Neutrophil (primary cell): ENCODE measurements around the gene SSTR3.

Experiments
- H3K27ac ChIP-seq: fragments of 200-600 bp; sonication (generic); 2 replicates; pipeline ENCODE4 v1.5.1; 2016; ENCODE audit warnings: mild to moderate bottlenecking, moderate library complexity
- H3K27me3 ChIP-seq: fragments of 200-600 bp; sonication (generic); 2 replicates; pipeline ENCODE4 v1.6.0; 2016; ENCODE audit warnings: mild to moderate bottlenecking
- H3K36me3 ChIP-seq: fragments of 200-600 bp; sonication (generic); 2 replicates; pipeline ENCODE4 v1.5.1; 2017
- H3K4me1 ChIP-seq, 2 experiments: fragments of 200-600 bp in 1 of 2; sonication (generic) in 1 of 2; 1 replicate in 1 of 2; 2 replicates in 1 of 2; pipeline versions ENCODE4 v1.5.1 to v1.6.1; 2013 to 2016; ENCODE audit warnings: low read depth in 1 of 2, low read length in 1 of 2, mild to moderate bottlenecking in 1 of 2, moderate library complexity in 1 of 2; ENCODE audit not compliant: control insufficient read depth in 1 of 2, insufficient read depth in 1 of 2
- H3K4me3 ChIP-seq, 2 experiments: fragments of 200-600 bp in 1 of 2; sonication (generic) in 1 of 2; 1 replicate in 1 of 2; 2 replicates in 1 of 2; pipeline ENCODE4 v1.5.1; 2013 to 2016; ENCODE audit warnings: low read depth in 1 of 2, low read length in 1 of 2, mild to moderate bottlenecking in 1 of 2, moderate library complexity in 1 of 2
- H3K9me3 ChIP-seq: fragments of 200-600 bp; sonication (generic); 2 replicates; pipeline ENCODE4 v1.5.1; 2016
- CTCF ChIP-seq: fragments of 200-600 bp; sonication (generic); IDR thresholded peaks from 2 replicates; pipeline ENCODE4 v1.5.1; 2016; ENCODE audit warnings: antibody characterized with exemption

SSTR3 gene

DNA sequence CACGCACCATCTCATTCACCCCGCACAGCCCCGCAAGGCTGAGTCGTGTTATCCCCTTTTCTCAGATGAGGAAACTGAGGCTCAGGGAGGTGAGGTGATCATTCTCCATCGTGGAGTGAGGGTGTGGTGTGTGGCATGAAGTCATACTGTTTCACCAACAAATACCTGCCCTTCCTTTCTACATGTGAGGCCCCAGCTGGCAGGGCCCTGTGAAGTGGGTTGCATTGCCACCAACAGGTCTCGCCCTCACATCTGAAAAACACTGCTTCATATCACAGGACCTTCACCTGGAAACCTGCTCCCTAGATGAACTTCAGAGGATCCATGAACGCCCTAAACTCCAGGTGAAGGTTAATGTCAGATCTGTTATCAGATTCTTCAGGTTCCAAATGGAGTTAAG lies 4.3 kb downstream of the SSTR3 start:
- no peak overlapping the region for H3K4me3 ChIP-seq
- no peak overlapping the region for H3K27ac ChIP-seq
- H3K9me3 ChIP-seq = no peaks in the 10 kb centered on the region
- TF ChIP-seq CTCF = no peak
- no peaks in the 10 kb centered on the region for H3K36me3 ChIP-seq
- peaks cover 13 to 16% of the 10 kb centered on the region in 2 experiments for H3K4me1 ChIP-seq
- no peaks in the 10 kb centered on the region for H3K27me3 ChIP-seq

- Histone ChIP-seq H3K36me3 (no peaks in the 10 kb centered on the region), H3K9me3 (no peaks in the 10 kb centered on the region), H3K4me1 (peaks cover 13 to 16% of the 10 kb centered on the region in 2 experiments), H3K4me3 (no peak overlapping the region), H3K27me3 (no peaks in the 10 kb centered on the region), H3K27ac (no peak overlapping the region)
- no peak for TF ChIP-seq CTCF
These were observed 5.1 kb downstream of the SSTR3 start for GRCh38 chr22:37206841-37207821.

DNA sequence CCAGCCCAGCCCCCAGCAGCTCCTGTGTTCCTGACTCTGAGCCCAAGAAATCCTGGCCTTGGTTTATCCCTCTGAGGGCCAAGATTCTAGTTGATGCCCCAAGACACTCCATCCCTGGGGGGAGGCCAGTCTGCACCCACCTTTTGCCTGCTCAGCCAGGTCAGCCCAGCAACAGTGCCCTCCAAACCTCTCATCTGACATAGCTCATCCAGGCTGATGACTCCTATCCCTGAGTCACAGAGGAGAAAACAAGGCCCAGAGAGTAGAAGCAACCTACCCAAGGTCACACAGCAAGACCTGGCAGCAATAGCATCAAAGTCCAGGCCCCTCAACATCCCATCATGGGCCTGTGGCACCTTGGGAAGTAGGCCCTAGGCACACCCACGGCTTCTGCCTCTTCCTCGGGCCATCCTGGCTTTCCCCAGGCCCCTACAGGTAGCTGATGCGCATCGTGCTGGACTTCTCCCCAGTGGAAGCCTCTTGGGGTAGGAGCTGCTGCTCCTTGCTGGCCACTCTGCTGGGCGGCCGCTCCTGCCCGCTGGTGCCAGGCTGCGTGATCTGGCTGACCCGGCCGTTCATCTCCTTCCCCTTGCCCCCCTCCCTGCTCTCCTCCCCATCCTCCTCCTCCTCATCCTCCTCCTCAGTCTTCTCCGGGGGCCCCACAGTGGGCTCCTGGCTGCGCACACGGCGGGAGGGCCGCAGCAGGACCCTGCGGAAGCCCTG lies 6.0 kb downstream of the SSTR3 start:
- no peaks in the 10 kb centered on the region for H3K36me3 ChIP-seq
- H3K9me3 ChIP-seq = no peaks in the 10 kb centered on the region
- H3K27me3 ChIP-seq = no peaks in the 10 kb centered on the region
- H3K4me1 ChIP-seq = peaks cover 13 to 16% of the 10 kb centered on the region in 2 experiments
- H3K27ac ChIP-seq = peak overlapping the region; percentile 42
- no peak for TF ChIP-seq CTCF
- no peak overlapping the region for H3K4me3 ChIP-seq

DNA sequence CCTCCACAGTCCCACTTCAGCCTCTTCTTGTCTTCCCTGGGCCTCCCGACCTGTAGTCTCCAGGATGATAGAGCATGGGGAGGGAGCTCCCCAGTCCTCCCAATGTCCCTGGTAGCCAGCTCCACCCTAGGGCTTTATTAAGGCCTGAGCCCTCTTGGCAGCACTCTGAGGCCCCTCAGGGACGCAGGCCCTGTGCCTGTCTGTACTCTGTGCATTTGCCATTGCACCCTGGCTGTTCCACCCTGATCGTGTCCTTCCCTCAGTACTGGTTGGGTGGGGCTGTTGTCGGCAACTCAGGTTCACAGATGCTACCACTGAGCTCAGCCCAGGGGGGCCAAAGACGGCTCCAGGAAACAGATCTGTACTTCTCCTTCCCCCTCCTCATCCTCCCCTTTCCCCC lies 7.2 kb downstream of the SSTR3 start:
- TF ChIP-seq CTCF = no peak
- Histone ChIP-seq H3K4me1 (peaks cover 16 to 23% of the 10 kb centered on the region in 2 experiments), H3K36me3 (no peaks in the 10 kb centered on the region), H3K27ac (peak overlapping the region; percentile 42), H3K4me3 (no peak overlapping the region), H3K9me3 (no peaks in the 10 kb centered on the region), H3K27me3 (no peaks in the 10 kb centered on the region)

GRCh38 chr22:37204045-37204655 lies 8.1 kb downstream of the SSTR3 start:
- TF ChIP-seq CTCF = no peak
- Histone ChIP-seq H3K9me3 (no peaks in the 10 kb centered on the region), H3K4me3 (no peak overlapping the region), H3K4me1 (peaks cover 23 to 32% of the 10 kb centered on the region in 2 experiments), H3K36me3 (no peaks in the 10 kb centered on the region), H3K27me3 (no peaks in the 10 kb centered on the region), H3K27ac (peak overlapping the region; percentile 42)
